Fibroblast of villous mesenchyme (primary cell): ENCODE measurements around the gene CAMK2G. TPM values are rescaled to one million over a fixed set of nuclear protein-coding genes. Genes with fewer than 3 reads are reported as not detected.
A peak's percentile ranks its signal among the peaks of the same experiment; 100 is the strongest.

Experiments used
- DNase-seq: peaks from one replicate; pipeline ENCODE4 v3.0.0-alpha.2; 2010; ENCODE audit warnings: low read depth
- H3K4me3 ChIP-seq: 2 replicates; pipeline ENCODE4 v1.5.1; 2011; ENCODE audit warnings: low read depth, mild to moderate bottlenecking, low read length
- CTCF ChIP-seq: IDR thresholded peaks from 2 replicates; pipeline ENCODE4 v1.5.1; 2012; ENCODE audit warnings: low read depth, mild to moderate bottlenecking, low read length; ENCODE audit not compliant: insufficient read depth
- total RNA-seq: library from RNA; depleted of rRNA; stranded (reverse); fragments of >200 nt; gene quantifications from 2 replicates; pipeline ENCODE4 v1.2.3, GENCODE V29; 2012

The CAMK2G gene
- total RNA-seq, 1 donor: 36.7 TPM

GRCh38 chr10:73909540-73910115 is 35.3 kb upstream of the CAMK2G start:
- TF ChIP-seq CTCF: no peak
- peak; percentile 63 for DNase-seq
- no peak overlapping the region for H3K4me3 ChIP-seq

- DNase-seq: peak; percentile 100
- no peak overlapping the region for H3K4me3 ChIP-seq
- TF ChIP-seq CTCF: no peak
Observed at GRCh38 chr10:73908853-73909539, 34.6 kb upstream of the CAMK2G start.

- no peak overlapping the region for H3K4me3 ChIP-seq
- peak; percentile 93 for DNase-seq
Observed at GRCh38 chr10:73907841-73908517, 33.6 kb upstream of the CAMK2G start.

GRCh38 chr10:73906524-73907447 is 32.4 kb upstream of the CAMK2G start:
- TF ChIP-seq CTCF: no peak

More at GRCh38 chr10:73907841-73908517, 33.6 kb upstream of the CAMK2G start:
- no peak for TF ChIP-seq CTCF

GRCh38 chr10:73905256-73906020 is 31.1 kb upstream of the CAMK2G start:
- no peak for DNase-seq
- no peak for TF ChIP-seq CTCF
- no peak overlapping the region for H3K4me3 ChIP-seq

More at GRCh38 chr10:73906524-73907447, 32.4 kb upstream of the CAMK2G start:
- DNase-seq: peak; percentile 99
- peak overlapping the region; percentile 32 for H3K4me3 ChIP-seq

- DNase-seq: no peak
- TF ChIP-seq CTCF: no peak
- no peak overlapping the region for H3K4me3 ChIP-seq
Observed at GRCh38 chr10:73902351-73902750, 28.0 kb upstream of the CAMK2G start.
